Measurements from ENCODE around the gene CANT1. TPM values are rescaled to one million over a fixed set of nuclear protein-coding genes. Genes with fewer than 3 reads are reported as not detected.

Gene CANT1
- total and polyA plus RNA-seq, 2 of the 13 experiments (the other 11 are each of a cell fraction or from before 2014, with no cell fraction given), result 34.1 to 42.1 TPM

GRCh38 chr17:79011451-79012147 is 2.0 kb upstream of the CANT1 start:
- Histone ChIP-seq H3K9ac (ENCODE audit: insufficient read depth, low read depth, low read length) (no peak overlapping the region), H3K36me3 (replicated peaks in 1 of 2; ENCODE audit: control insufficient read depth in 1 of 2, insufficient read depth in 2 of 2, low read length in 2 of 2) (peaks cover 2 to 4% of the 10 kb centered on the region in 2 experiments; a peak in 2 of 5 replicates), H4K20me1 (ENCODE audit: insufficient read depth, low read length) (no peaks in the 10 kb centered on the region), H2AFZ (ENCODE audit: low read length) (no peak overlapping the region), H3K4me3 (replicated peaks in 1 of 3; ENCODE audit: insufficient read depth in 1 of 3, low read depth in 2 of 3, low read length in 3 of 3) (no peak overlapping the region), H3K27me3 (ENCODE audit: control insufficient read depth in 1 of 2, insufficient read depth in 2 of 2, low read length in 2 of 2) (peaks cover 0 to 2% of the 10 kb centered on the region in 2 experiments; a peak in 1 of 5 replicates), H3K79me2 (ENCODE audit: insufficient read depth, low read length) (peaks cover 28% of the 10 kb centered on the region), H3K27ac (ENCODE audit: extremely low read length, insufficient read depth, low read length) (no peak overlapping the region), H3K9me3 (ENCODE audit: low read length) (peaks cover 35% of the 10 kb centered on the region), H3K4me2 (ENCODE audit: low read depth, low read length) (peak overlapping the region; percentile 43; the same call in 1 of the 2 replicates), H3K4me1 (ENCODE audit: insufficient read depth, low read length) (peaks cover 48% of the 10 kb centered on the region)
- whole genome bisulfite sequencing (ENCODE audit: low lambda C conversion rate), result 5% methylated on average over 5 of the region's 5 CpGs
- in situ Hi-C loops (cut with HindIII; ENCODE audit: extremely low pct_ligation_motif_present, low pct_unique_long_range_greater_than_20kb), result no loop called here
- ATAC-seq (no peak), DNase-seq (ENCODE audit: low spot score) (no peak), FAIRE-seq (no peak)
- ChIA-PET CTCF (ENCODE audit: low intra/inter-chr PET ratio, low total read pairs) (no interaction called here), POLR2A (interaction anchor here (2.2 to 3.8 kb wide), 2 partner anchors 15 to 31 kb away, joined by 23 to 118 read pairs; partner anchors contain the start of gene LGALS3BP)
- no TSS peak for BruUV-seq (replicated peaks)
- TF ChIP-seq ZNF7 (CRISPR knock-in tag; IDR thresholded peaks at IDR 0.05) (peak; percentile 74; the same call in 1 of the 2 replicates), TP53 (CRISPR knock-in tag; conservative IDR thresholded peaks at IDR 0.05) (no peak), ZNF234 (CRISPR knock-in tag; conservative IDR thresholded peaks at IDR 0.05) (no peak), RBM39 (IDR thresholded peaks at IDR 0.05; ENCODE audit: low read depth, low read length, poor library complexity, severe bottlenecking) (no peak)
- TF ChIP-seq, protein P1, sequence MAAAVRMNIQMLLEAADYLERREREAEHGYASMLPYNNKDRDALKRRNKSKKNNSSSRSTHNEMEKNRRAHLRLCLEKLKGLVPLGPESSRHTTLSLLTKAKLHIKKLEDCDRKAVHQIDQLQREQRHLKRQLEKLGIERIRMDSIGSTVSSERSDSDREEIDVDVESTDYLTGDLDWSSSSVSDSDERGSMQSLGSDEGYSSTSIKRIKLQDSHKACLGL (CRISPR knock-in tag; IDR thresholded peaks at IDR 0.05), result no peak
- intact Hi-C loops (cut with micrococcal nuclease; ENCODE audit: unreplicated experiment), result no loop called here

- WGBS (ENCODE audit: low lambda C conversion rate), result 63% methylated on average over 7 of the region's 7 CpGs
- H3K79me2 ChIP-seq (ENCODE audit: insufficient read depth, low read length), result peaks cover 41% of the 10 kb centered on the region
- intact Hi-C loops (cut with micrococcal nuclease; ENCODE audit: unreplicated experiment) (no loop called here), in situ Hi-C loops (cut with HindIII; ENCODE audit: extremely low pct_ligation_motif_present, low pct_unique_long_range_greater_than_20kb) (no loop called here)
- FAIRE-seq (no peak), DNase-seq (ENCODE audit: low spot score) (no peak), ATAC-seq (peak; percentile 2; the same call in 1 of the 3 replicates)
- ChIA-PET CTCF (ENCODE audit: low intra/inter-chr PET ratio, low total read pairs) (no interaction called here), POLR2A (interaction anchor here (0.6 to 3.8 kb wide), 13 partner anchors 8 to 736 kb away, joined by 3 to 118 read pairs (median 4); partner anchors contain the start of gene LGALS3BP)
- H3K27ac ChIP-seq (ENCODE audit: extremely low read length, insufficient read depth, low read length), result peak overlapping the region; percentile 28
- peaks cover 26% of the 10 kb centered on the region for H3K9me3 ChIP-seq (ENCODE audit: low read length)
- H3K27me3 ChIP-seq (ENCODE audit: control insufficient read depth in 1 of 2, insufficient read depth in 2 of 2, low read length in 2 of 2), result peaks cover 0 to 2% of the 10 kb centered on the region in 2 experiments; a peak in 1 of 5 replicates
- peak overlapping the region; percentile 95 to 98 (median 97) for H3K4me3 ChIP-seq (replicated peaks in 1 of 3; ENCODE audit: insufficient read depth in 1 of 3, low read depth in 2 of 3, low read length in 3 of 3)
- peaks cover 3 to 4% of the 10 kb centered on the region in 2 experiments; a peak in 2 of 5 replicates for H3K36me3 ChIP-seq (replicated peaks in 1 of 2; ENCODE audit: control insufficient read depth in 1 of 2, insufficient read depth in 2 of 2, low read length in 2 of 2)
- H3K4me1 ChIP-seq (ENCODE audit: insufficient read depth, low read length), result peaks cover 61% of the 10 kb centered on the region
- H3K9ac ChIP-seq (ENCODE audit: insufficient read depth, low read depth, low read length), result peak overlapping the region; percentile 93
- TSS peak; percentile 80 for BruUV-seq (replicated peaks)
- H4K20me1 ChIP-seq (ENCODE audit: insufficient read depth, low read length), result no peaks in the 10 kb centered on the region
- peak overlapping the region; percentile 99 for H3K4me2 ChIP-seq (ENCODE audit: low read depth, low read length)
- H2AFZ ChIP-seq (ENCODE audit: low read length), result no peak overlapping the region
- TF ChIP-seq NRL (CRISPR knock-in tag; IDR thresholded peaks at IDR 0.05; ENCODE audit: borderline replicate concordance) (0 out of 2 replicates have a peak, but pooled peaks have one; percentile 7), NR1H2 (CRISPR knock-in tag; IDR thresholded peaks at IDR 0.05; ENCODE audit: borderline replicate concordance, low read depth) (no peak), ARHGAP35 (CRISPR knock-in tag; IDR thresholded peaks at IDR 0.05; ENCODE audit: borderline replicate concordance) (no peak), HIVEP1 (CRISPR knock-in tag; IDR thresholded peaks at IDR 0.05) (0 out of 2 replicates have a peak, but pooled peaks have one; percentile 1), ZNF572 (CRISPR knock-in tag; IDR thresholded peaks at IDR 0.05) (no peak), DMTF1 (CRISPR knock-in tag; IDR thresholded peaks at IDR 0.05) (no peak)
- TF ChIP-seq, protein P2, sequence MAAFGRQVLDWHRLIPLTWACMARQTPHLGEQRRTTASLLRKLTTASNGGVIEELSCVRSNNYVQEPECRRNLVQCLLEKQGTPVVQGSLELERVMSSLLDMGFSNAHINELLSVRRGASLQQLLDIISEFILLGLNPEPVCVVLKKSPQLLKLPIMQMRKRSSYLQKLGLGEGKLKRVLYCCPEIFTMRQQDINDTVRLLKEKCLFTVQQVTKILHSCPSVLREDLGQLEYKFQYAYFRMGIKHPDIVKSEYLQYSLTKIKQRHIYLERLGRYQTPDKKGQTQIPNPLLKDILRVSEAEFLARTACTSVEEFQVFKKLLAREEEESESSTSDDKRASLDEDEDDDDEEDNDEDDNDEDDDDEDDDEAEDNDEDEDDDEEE (CRISPR knock-in tag; IDR thresholded peaks at IDR 0.05), result 0 out of 2 replicates have a peak, but pooled peaks have one; percentile 67
Observed at GRCh38 chr17:79010304-79010646, 711 bp upstream of the CANT1 start.
